Measurements from ENCODE around the gene DSG3. TPM values are rescaled to one million over a fixed set of nuclear protein-coding genes. Genes with fewer than 3 reads are reported as not detected.
A peak's percentile ranks its signal among the peaks of the same experiment; 100 is the strongest.

The DSG3 gene
- total RNA-seq, 4 donors from 2014 or later = 513 to 856 (median 737) TPM

DNA sequence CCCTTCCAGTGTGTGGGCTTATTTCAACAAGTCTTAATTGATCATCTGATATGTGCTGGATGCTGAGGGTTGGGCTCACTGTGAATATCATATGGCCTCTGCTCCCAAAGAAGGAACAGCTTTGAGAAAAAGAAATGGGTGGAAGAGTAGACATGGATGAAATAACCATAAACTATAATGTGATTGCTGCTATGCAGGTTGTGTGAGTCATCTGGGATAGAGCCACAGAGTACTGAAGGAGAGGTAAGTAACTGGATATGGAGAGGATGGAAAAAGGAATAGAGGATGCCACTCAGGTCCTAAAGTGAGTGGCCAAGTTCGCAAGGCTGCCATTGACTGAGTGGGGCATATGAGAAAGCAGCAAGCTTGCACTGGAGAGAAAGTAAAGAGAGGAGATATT, 41.8 kb downstream of the DSG3 start:
- WGBS, 2 donors = 65 to 83% methylated on average over 1 of the region's 1 CpG
- H3K27ac ChIP-seq = peak overlapping the region in 3 of 4 donors; percentile 27 to 82 (median 65)
- peaks cover 0 to 97% (median 20%) of the 10 kb centered on the region in 3 donors for H3K4me1 ChIP-seq
- DNase-seq = no peak
- H3K9me3 ChIP-seq = no peaks in the 10 kb centered on the region
- no peak overlapping the region for H3K4me3 ChIP-seq
- no peaks in the 10 kb centered on the region for H3K36me3 ChIP-seq
- intact Hi-C loops (cut with DNase I) = no loop called here
- H3K27me3 ChIP-seq = no peaks in the 10 kb centered on the region
- TF ChIP-seq POLR2A (IDR thresholded peaks at IDR 0.05) = no peak
- TF ChIP-seq, protein P1, sequence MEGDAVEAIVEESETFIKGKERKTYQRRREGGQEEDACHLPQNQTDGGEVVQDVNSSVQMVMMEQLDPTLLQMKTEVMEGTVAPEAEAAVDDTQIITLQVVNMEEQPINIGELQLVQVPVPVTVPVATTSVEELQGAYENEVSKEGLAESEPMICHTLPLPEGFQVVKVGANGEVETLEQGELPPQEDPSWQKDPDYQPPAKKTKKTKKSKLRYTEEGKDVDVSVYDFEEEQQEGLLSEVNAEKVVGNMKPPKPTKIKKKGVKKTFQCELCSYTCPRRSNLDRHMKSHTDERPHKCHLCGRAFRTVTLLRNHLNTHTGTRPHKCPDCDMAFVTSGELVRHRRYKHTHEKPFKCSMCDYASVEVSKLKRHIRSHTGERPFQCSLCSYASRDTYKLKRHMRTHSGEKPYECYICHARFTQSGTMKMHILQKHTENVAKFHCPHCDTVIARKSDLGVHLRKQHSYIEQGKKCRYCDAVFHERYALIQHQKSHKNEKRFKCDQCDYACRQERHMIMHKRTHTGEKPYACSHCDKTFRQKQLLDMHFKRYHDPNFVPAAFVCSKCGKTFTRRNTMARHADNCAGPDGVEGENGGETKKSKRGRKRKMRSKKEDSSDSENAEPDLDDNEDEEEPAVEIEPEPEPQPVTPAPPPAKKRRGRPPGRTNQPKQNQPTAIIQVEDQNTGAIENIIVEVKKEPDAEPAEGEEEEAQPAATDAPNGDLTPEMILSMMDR (IDR thresholded peaks at IDR 0.05) = no peak

DNA sequence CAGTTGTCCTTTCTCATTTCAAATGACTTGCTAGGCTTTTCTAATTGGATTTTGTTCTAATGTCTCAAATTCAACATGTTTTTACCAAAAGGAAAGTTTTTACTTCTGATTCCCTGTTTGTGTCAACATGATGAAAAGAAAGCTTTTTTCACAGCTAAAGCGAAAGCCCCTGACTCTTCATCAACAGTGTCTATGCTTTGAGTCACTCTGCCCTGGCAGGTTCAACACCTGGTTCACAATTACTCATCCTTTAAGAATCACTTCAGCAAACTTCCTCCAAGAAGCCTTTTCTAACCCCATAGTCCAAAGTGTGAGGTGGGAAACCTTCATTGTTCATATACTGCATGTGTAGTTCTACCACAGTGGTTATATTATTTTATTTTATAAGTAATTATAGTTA, 42.8 kb downstream of the DSG3 start:
- 28 to 30% methylated on average over 1 of the region's 1 CpG for WGBS, 2 donors
- H3K27ac ChIP-seq = peak overlapping the region in 3 of 4 donors; percentile 27 to 82 (median 65)
- no peaks in the 10 kb centered on the region for H3K27me3 ChIP-seq
- H3K4me1 ChIP-seq = peaks cover 0 to 86% (median 20%) of the 10 kb centered on the region in 3 donors
- no peak for DNase-seq
- H3K4me3 ChIP-seq = no peak overlapping the region
- no peaks in the 10 kb centered on the region for H3K36me3 ChIP-seq
- intact Hi-C loops (cut with DNase I) = no loop called here
- no peaks in the 10 kb centered on the region for H3K9me3 ChIP-seq
- TF ChIP-seq, protein P1 (IDR thresholded peaks at IDR 0.05) = no peak
- TF ChIP-seq POLR2A (IDR thresholded peaks at IDR 0.05) = no peak

DNA sequence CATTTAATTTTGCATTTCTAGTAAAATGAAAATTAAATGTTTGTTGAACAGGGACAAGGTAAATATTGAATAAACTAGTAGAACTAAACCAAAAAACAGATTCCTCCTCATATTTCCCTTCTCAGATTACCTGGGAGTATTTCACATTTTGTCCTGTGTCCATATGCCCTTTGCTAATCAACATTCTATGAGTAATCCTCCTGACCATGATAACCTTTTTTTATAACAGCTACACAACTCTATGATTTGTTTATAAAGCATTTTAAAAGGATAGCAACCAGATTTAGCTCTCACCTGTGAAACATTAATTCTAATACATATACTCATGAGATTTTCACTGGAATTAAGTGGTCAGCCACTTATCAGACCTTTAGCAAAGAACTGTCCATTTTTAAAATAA, 43.3 kb downstream of the DSG3 start:
- H3K27ac ChIP-seq = peak overlapping the region in 2 of 4 donors; percentile 65 to 82
- no peak overlapping the region for H3K4me3 ChIP-seq
- no peaks in the 10 kb centered on the region for H3K27me3 ChIP-seq
- intact Hi-C loops (cut with DNase I) = no loop called here
- TF ChIP-seq, protein P1 (IDR thresholded peaks at IDR 0.05) = no peak
- no peaks in the 10 kb centered on the region for H3K9me3 ChIP-seq
- H3K4me1 ChIP-seq = peaks cover 0 to 81% (median 16%) of the 10 kb centered on the region in 3 donors
- no peak for DNase-seq
- no peaks in the 10 kb centered on the region for H3K36me3 ChIP-seq

DNA sequence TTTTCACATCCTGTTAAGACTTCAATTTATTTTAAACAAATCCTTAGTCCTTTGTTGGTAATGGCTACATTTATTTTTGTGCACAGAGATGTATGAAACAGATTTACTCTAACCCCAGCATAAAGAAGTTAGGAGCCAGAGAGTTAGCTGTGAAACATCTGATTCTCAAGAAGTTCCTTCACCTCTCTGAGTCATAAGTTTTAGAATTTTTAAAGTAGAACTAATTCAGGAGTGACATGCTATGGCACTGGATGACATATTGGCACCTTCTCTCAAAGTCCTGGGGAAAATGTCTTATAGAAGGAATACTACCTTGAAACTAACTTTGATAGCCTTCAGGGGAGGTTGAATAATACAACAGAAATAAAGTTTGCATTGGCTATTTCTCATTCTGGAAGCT, 44.0 kb downstream of the DSG3 start:
- H3K4me1 ChIP-seq = peaks cover 0 to 74% (median 12%) of the 10 kb centered on the region in 3 donors
- peak overlapping the region in 1 of 4 donors; percentile 82 for H3K27ac ChIP-seq
- H3K27me3 ChIP-seq = no peaks in the 10 kb centered on the region
- H3K36me3 ChIP-seq = no peaks in the 10 kb centered on the region
- no peak for TF ChIP-seq POLR2A (IDR thresholded peaks at IDR 0.05)
- TF ChIP-seq, protein P1 (IDR thresholded peaks at IDR 0.05) = no peak
- no peak overlapping the region for H3K4me3 ChIP-seq
- intact Hi-C loops (cut with DNase I) = no loop called here
- no peaks in the 10 kb centered on the region for H3K9me3 ChIP-seq
- no peak for DNase-seq

DNA sequence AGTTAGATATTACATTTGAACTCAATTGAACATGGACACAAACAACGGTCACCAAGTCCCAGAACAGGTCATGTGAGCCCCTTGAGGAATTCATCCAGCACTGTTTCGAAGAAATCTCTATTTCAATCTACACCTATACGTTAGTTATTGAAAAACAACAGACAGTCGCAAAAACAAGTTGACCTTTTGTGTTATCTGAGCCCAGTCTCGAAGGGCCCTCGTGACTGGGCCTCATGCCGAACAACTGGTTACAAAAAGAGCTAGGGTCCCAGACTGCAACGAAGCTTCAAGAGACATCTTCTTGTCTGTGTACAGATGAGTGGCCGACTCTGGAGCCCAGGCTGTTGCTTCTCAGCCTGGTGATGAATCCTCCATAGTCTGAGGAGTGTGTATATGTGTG, 45.1 kb downstream of the DSG3 start:
- intact Hi-C loops (cut with DNase I) = no loop called here
- peaks cover 0 to 10% (median 0%) of the 10 kb centered on the region in 4 donors for H3K27me3 ChIP-seq
- H3K36me3 ChIP-seq = no peaks in the 10 kb centered on the region
- H3K27ac ChIP-seq = no peak overlapping the region
- H3K4me3 ChIP-seq = no peak overlapping the region
- TF ChIP-seq POLR2A (IDR thresholded peaks at IDR 0.05) = no peak
- TF ChIP-seq, protein P1 (IDR thresholded peaks at IDR 0.05) = no peak
- DNase-seq = no peak
- H3K4me1 ChIP-seq = peaks cover 4 to 69% (median 8%) of the 10 kb centered on the region in 3 donors
- WGBS, 2 donors = 89 to 91% methylated on average over 9 of the region's 9 CpGs
- no peaks in the 10 kb centered on the region for H3K9me3 ChIP-seq
